Mucosa of descending colon (tissue), 3 donors: ENCODE results near the gene BPHL. TPM values are rescaled to one million over a fixed set of nuclear protein-coding genes. Genes with fewer than 3 reads are reported as not detected.
"Not testable (repeated sequence)": the region's sequence is repeated elsewhere in the genome, so short reads cannot be mapped to it uniquely, and the experiment has no call there.

Experiments
- ATAC-seq: fragments of 200-7000 bp; cut with Tn5 transposase; one replicate; pipeline ENCODE4 v1.9.1; 2020; ENCODE audit warnings: mild to moderate bottlenecking, moderate library complexity
- DNase-seq, 3 donors: peaks; one replicate each; pipeline ENCODE4 v3.0.0-alpha.2; 2020
- H3K36me3 ChIP-seq: fragments of 200-600 bp; one replicate; pipeline ENCODE4 v1.8.0; 2021; ENCODE audit warnings: low read depth, mild to moderate bottlenecking
- H3K4me1 ChIP-seq: fragments of 200-600 bp; one replicate; pipeline ENCODE4 v1.8.0; 2021; ENCODE audit warnings: low read depth, mild to moderate bottlenecking
- H3K4me3 ChIP-seq: fragments of 200-600 bp; one replicate; pipeline ENCODE4 v1.8.0; 2021; ENCODE audit warnings: mild to moderate bottlenecking
- H3K9me3 ChIP-seq: fragments of 200-600 bp; one replicate; pipeline ENCODE4 v1.8.0; 2021; ENCODE audit warnings: mild to moderate bottlenecking
- intact Hi-C, 2 donors: fragments of 100-400 bp; cut with DNase I in 1 of 2; cut with micrococcal nuclease in 1 of 2; formaldehyde crosslinking; loops; one replicate each; pipeline versions ENCODE4 v1.11.0 to v1.11.1; 2022; cut with DNase I, micrococcal nuclease
- total RNA-seq, 3 donors: library from RNA; stranded (reverse); fragmentation: NEBNext Ultra II Directional in 2 of 3; extraction: Animal tissue kit (Norgen Biotek cat#: 25700) in 2 of 3; gene quantifications; one replicate each; pipeline versions ENCODE4 v1.2.1 to v1.2.4, GENCODE V29; 2021 to 2023
- TF ChIP-seq, protein P1 (sequence below): fragments of 200-600 bp; IDR thresholded peaks from one replicate; pipeline ENCODE4 v1.8.0; 2022; ENCODE audit warnings: antibody characterized with exemption, mild to moderate bottlenecking
- donor health status: DM: no; HTN: no; CAD: no; lungs with moderate emphysema.
- donor health status: DM: no; HTN: no; CAD: no.
- donor health status: DM: no; HTN: yes; CAD: no.

The BPHL gene
- total RNA-seq, 3 donors from 2014 or later, result 17.6 to 30.7 (median 30.0) TPM

DNA sequence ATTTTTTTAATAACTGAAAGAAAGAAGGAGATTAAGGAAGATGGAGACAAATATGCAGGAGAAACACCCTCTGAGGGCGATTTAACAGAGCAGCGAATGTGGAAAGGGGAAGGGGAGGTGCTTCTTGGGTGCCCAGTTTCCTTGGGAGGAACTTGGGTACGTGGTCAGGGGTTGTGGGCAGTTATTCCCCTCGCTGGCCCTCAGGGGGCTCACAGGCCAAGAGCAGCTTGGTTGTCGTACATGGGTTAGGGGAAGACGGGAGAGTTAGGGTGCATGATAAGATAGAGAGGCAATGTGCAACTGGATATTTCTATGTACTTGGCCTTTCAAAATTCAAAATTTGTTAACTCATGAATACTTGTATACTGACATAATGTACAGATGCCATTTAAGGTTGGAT is 45.9 kb downstream of the BPHL start:
- intact Hi-C loops, result no loop called here
- H3K4me3 ChIP-seq, result no peak overlapping the region
- no peak for ATAC-seq
- peaks cover 12% of the 10 kb centered on the region for H3K4me1 ChIP-seq
- TF ChIP-seq, protein P1, sequence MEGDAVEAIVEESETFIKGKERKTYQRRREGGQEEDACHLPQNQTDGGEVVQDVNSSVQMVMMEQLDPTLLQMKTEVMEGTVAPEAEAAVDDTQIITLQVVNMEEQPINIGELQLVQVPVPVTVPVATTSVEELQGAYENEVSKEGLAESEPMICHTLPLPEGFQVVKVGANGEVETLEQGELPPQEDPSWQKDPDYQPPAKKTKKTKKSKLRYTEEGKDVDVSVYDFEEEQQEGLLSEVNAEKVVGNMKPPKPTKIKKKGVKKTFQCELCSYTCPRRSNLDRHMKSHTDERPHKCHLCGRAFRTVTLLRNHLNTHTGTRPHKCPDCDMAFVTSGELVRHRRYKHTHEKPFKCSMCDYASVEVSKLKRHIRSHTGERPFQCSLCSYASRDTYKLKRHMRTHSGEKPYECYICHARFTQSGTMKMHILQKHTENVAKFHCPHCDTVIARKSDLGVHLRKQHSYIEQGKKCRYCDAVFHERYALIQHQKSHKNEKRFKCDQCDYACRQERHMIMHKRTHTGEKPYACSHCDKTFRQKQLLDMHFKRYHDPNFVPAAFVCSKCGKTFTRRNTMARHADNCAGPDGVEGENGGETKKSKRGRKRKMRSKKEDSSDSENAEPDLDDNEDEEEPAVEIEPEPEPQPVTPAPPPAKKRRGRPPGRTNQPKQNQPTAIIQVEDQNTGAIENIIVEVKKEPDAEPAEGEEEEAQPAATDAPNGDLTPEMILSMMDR, result no peak
- H3K36me3 ChIP-seq, result no peaks in the 10 kb centered on the region
- no peaks in the 10 kb centered on the region for H3K9me3 ChIP-seq
- DNase-seq, result no peak

DNA sequence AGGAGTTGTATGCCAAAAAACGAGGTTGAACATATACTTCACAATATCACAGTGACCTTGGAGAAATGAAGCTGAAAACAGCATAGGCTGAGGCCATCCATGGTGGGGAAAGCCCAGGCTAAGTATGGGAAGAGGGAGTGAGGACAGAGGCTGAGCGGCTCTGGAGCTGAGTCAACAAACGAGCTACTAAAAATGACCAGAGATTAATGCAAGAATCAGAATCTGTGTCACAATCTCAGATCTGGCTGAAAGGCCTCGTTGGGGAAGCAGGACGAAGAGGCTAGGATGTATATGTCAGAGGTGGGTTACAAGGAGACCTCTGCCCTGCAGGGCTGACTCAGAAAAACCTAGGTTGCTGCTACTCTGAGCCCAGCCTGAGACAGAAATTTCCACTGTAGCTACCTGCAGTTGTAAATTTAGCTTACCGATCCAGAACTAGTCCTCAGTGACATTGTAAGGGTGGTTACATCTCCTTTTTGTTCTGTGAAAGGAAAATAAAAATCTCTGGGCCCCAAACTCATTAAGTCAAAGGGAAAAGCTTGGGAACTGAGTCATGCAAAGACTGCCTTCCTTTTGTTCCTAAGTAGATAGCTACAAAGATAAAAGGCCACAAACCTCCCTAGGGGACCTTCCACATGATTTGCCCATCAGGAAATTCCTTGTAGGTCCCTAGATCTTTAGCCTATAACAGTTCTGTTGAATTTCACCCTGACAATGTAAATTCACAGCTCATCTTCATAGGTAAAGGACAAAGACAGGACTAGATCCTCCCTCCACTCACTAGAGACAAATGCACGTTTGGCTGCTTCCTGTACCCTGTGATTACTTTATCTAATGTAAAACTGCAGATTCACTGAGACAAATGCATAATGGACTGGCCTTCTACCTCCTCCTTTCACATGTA is 47.4 kb downstream of the BPHL start:
- no peak for DNase-seq
- intact Hi-C loops, result no loop called here
- TF ChIP-seq, protein P1, result no peak

DNA sequence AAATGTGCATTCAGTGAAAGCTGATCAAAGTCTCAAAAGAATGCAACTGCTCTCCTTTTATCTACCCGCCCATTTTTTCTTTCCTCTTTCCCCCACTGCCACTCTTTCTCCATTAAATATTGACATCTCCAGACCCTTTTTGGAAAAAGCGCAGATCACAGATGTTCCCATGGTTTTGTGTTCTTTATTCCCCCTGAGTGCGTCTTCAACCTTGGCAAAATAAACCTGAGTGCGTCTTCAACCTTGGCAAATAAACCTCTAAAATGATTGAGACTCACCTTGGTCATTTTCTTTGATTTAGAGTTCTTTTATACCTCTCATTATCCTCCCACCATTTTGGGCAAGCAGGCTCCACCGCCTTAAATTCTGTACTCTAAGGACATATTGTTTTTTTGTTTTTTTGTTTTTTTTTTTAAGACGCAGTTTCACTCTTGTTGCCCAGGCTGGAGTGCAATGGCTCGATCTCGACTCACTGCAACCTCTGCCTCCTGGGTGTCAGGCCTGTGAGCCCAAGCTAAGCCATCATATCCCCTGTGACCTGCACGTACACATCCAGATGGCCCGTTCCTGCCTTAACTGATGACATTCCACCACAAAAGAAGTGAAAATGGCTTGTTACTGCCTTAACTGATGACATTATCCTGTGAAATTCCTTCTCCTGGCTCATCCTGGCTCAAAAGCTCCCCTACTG is 48.2 kb downstream of the BPHL start:
- DNase-seq, H3K4me3 ChIP-seq, H3K4me1 ChIP-seq, intact Hi-C loops, ATAC-seq, H3K9me3 ChIP-seq, H3K36me3 ChIP-seq: not testable (repeated sequence)

More for the DNA sequence above, 47.4 kb downstream of the BPHL start:
- Histone ChIP-seq H3K9me3 (no peaks in the 10 kb centered on the region), H3K36me3 (no peaks in the 10 kb centered on the region), H3K4me1 (peaks cover 7% of the 10 kb centered on the region), H3K4me3 (no peak overlapping the region)
- ATAC-seq, result no peak

DNA sequence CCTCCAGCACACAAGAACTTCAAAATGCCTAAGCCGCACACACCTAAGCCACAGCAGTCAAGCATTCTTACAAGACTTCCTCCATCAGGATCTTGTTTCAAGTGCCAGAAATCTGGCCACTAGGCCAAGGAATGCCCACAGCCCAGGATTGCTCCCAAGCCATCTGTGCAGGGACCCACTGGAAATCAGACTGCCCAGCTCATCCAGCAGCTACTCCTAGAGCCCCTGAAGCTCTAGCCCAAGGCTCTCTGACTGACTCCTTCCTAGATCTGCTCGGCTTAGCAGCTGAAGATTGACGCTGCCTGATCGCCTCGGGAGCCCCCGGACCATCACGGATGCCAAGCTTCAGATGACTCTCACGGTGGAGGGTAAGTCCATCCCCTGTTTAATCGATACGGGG is 49.5 kb downstream of the BPHL start:
- H3K9me3 ChIP-seq, H3K4me3 ChIP-seq, H3K36me3 ChIP-seq, ATAC-seq, H3K4me1 ChIP-seq, intact Hi-C loops, DNase-seq: not testable (repeated sequence)

DNA sequence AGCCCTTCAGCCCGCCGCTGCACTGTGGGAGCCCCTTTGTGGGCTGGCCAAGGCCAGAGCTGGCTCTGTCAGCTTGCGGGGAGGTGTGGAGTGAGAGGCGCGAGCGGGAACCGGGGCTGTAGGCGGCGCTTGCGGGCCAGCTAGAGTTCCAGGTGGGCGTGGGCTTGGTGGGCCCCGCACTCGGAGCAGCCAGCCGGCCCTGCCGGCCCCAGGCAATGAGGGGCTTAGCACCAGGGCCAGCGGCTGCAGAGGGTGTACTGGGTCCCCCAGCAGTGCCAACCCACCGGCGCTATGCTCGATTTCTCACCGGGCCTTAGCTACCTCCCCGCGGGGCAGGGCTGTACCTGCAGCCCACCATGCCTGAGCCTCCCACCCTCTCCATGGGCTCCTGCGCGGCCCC is 52.2 kb downstream of the BPHL start:
- H3K9me3 ChIP-seq, intact Hi-C loops, DNase-seq, ATAC-seq, H3K36me3 ChIP-seq, H3K4me3 ChIP-seq, H3K4me1 ChIP-seq: not testable (repeated sequence)

DNA sequence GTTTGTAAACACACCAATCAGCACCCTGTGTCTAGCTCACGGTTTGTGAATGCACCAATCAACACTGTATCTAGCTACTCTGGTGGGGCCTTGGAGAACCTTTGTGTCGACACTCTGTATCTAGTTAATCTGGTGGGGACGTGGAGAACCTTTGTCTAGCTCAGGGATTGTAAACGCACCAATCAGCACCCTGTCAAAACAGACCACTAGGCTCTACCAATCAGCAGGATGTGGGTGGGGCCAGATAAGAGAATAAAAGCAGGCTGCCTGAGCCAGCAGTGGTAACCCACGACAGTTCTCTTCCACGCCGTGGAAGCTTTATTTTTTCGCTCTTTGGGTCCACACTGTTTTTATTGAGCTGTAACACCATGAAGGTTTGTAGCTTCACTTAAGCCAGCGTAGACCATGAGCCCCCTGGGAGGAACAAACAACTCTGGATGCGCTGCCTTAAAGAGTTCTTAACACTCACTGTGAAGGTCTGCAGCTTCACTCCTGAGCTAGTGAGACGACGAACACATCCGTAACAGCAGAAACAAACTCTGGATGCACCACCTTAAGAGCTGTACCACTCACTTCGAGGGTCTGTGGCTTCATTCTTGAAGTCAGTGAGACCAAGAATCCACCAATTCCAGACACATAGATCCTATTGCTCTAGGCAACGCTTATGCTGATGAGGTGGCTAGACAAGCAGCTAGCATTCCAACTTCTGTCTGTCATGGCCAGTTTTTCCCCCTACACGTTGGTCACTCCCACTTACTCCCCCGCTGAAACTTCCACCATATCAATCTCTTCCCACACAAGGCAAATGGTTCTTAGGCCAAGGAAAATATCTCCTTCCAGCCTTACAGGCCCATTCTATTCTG is 53.0 kb downstream of the BPHL start:
- DNase-seq, ATAC-seq, H3K9me3 ChIP-seq, H3K4me1 ChIP-seq, intact Hi-C loops, H3K36me3 ChIP-seq, H3K4me3 ChIP-seq: not testable (repeated sequence)

DNA sequence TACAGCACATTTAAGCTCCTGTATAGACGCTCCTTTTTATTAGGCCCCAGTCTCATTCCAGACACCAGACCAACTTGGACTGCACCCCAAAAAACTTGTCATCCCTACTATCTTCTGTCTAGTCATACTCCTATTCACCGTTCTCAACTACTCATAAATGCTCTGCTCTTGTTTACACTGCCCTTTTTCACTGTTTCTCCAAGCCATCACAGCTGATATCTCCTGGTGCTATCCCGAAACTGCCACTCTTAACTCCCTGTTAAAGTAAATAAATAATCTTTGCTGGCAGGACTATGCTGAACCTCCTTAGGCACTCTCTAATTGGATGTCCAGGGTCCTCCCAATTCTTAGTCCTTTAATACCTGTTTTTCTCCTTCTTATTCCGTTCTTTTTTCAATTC is 54.3 kb downstream of the BPHL start:
- H3K36me3 ChIP-seq, H3K4me1 ChIP-seq, DNase-seq, ATAC-seq, H3K4me3 ChIP-seq, intact Hi-C loops, H3K9me3 ChIP-seq: not testable (repeated sequence)

DNA sequence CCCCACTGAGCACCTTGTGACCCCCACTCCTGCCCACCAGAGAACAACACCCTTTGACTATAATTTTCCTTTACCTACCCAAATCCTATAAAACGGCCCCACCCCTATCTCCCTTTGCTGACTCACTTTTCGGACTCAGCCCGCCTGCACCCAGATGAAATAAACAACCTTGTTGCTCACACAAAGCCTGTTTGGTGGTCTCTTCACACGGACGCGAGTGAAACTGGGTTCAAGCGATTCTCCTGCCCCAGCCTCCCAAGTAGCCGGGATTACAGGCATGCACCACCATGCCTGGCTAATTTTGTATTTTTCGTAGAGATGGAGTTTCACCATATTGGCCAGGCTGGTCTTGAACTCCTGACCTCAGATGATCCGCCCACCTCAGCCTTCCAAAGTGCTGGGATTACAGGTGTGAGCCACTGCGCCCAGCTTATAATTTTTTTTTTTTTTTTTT is 55.2 kb downstream of the BPHL start:
- H3K4me1 ChIP-seq, H3K9me3 ChIP-seq, H3K36me3 ChIP-seq, ATAC-seq, H3K4me3 ChIP-seq, intact Hi-C loops, DNase-seq: not testable (repeated sequence)
